HuH-7 (cell line): ENCODE results near the gene ENOX1.
A peak's percentile ranks its signal among the peaks of the same experiment; 100 is the strongest.

Experiments
- DNase-seq: peaks from one replicate; pipeline ENCODE4 v3.0.0; 2011; ENCODE audit warnings: low spot score

The ENOX1 gene

DNA sequence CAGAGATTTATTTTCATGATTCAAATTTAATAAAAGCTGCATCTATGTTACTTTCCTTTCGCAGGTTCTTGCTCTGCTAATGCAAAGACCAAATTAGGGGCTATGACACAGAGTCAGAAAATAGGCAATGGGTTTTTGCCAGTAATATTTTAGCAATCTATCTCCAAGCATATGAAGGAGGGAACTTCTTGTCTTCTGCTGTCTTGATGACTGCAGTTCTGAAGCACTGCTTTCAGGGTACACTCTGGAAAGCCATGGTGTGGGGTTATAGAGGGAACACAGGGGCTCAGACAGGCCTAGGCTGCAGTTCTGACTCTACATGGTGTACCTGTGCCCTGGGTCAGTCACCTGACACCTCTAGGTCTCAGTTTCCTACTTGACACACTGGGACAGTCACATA is 500.0 kb downstream of the ENOX1 start:
- no peak for DNase-seq

DNA sequence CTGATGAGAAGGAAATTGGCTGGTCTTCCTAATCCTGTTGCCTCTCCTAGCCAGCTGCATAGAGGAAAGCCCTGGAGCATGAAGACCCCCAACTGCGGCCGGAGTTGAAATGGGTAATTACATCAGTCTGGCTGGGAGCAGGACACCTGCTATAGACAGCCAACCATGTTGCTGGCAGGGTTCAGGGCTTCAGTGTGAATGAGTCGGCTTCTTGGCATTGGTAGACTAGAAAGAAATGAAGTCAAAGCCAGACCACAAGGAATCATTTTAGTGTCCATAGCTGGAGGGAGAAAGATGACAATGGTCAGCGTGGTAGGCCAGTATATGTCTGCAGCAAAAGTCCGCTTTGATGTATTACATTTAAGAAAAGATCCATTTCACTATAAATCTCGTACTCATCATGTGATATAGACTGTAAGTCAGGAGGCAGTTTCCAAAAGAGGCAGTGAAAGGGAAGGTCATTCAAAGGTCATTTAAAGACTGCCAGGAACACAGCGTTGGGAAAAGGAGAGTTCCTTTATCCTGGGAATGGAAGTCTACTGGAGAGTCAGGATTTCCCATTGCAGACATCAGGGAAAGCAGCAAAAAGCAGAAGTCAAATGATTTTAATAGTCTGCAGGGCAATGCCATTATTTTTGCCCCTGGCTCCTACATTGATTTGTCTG is 500.7 kb downstream of the ENOX1 start:
- no peak for DNase-seq

DNA sequence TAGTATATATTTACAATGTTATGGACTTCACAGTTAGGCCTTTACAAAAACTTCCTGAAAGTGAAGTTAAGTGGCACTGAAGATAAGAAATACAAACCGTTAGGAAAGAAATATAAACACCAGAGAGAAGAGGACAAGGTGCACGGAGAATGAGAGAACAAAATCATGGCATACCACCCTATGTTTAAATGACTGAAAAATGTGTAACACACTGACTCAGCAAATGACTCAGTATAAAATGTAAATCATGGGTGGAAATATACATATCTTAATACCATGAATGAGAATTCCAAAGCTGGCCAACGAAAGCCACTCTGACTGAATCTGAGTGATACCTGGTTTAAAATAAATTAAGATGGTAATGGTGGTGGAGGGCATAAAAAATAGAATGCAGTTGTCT is 502.6 kb downstream of the ENOX1 start:
- no peak for DNase-seq

DNA sequence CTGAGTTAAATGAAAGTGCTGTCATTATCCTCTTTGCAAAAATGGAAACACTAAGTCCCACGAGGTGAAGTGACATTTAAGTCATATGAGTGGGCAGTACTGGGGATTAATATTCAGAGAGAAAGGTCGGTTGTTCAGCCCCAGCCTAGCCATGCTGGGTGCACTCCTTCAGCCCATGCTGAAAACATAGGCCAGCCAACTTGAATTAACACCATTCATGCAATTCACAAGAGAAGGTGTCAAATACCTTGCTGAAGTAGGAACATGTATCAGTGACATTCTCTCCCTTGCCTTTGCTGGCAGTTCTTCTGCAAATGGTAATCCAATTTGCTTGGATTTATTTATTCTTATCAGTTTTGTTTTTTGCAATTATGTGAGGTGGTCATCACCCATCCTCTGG is 507.1 kb downstream of the ENOX1 start:
- DNase-seq = no peak

DNA sequence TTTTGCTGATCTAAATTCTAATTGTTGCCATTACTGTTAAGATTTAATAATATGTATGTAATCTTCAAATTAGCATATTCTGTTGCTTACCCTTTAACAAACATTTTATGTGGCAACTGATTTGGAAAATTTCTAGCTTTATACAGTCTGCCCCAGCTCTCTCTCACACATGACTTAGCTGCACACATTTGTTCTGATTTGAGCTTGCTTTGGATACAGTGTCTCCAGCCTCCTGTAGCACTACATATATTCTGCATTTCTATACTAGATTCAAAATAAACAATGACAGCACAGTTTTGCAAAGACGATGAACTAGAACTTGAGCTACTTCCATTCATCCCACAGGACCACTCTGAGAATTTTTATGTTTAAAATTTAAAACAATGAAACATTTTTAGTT is 508.6 kb downstream of the ENOX1 start:
- DNase-seq = no peak

DNA sequence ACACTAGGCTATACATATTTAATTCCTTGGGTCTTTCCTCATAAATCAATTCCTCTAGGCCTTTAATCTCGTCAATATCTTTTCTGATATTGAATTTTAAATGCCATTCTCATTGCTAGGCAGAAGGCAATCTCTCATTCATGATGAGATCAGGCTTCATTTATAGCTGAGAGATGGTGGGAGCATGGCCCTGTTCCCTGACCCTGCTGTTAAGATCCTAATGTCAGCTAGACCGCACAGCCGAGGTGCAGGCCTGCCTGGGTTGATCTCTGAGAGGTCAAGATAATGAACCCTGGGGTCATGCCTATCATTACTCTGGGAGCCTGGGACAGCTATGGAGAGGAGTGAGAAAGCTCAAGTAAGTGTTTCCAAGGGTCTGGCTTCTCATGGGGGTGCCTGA is 509.6 kb downstream of the ENOX1 start:
- DNase-seq = no peak

DNA sequence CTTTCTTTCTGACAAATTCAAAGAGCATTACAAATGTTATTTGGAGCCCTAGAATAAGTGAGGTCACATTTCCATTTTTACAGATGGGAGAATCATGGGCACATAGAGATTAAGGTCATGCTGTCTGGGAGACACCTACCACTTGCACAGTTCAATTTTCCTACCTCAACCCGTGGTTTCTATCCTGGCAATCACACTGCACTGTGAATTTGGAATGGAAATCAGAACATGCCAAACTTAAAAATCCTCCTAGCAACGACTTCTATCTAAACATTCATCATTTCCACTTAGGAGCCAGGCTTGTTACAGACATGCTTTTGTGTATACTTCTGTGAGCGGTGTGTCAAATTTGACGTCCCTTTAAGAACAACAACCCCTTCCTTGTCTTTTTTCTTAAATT is 511.9 kb downstream of the ENOX1 start:
- DNase-seq = no peak

DNA sequence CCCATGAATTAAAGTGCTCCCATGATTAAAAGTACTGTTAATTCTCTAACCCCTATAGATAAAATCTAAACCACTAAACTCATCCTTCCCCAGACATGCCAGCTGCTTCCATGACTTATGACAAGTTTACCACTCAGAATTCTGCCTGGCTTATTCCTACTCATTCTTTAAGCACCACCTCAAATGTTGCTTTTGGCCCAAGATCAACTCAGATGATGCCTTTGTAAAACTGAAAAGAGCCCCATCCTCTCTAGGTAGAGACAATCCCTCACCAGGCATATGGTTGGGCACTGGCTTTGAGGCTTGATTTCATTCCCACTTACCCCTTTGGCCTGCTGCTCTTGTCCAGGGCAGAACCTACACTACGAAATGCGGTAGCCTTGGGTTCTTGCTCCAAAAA is 513.4 kb downstream of the ENOX1 start:
- DNase-seq = no peak

DNA sequence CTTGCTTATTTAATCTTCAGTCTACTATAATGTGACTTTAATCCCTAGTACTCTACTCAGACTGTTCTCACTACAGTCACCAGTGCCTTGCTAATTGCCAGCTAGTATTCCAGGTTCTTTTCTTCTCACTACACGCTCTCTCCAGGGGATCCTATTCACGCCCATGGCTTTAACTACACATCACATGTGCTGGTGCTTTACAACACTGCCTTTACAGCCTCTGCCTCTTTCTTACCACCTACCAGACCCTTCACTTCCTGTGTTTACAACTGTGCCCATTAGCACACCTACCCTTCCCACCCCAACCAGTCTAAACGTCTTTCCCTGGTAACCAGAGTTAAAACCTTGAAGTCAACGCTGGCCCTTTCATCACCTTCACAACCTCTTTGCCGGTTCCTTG is 513.9 kb downstream of the ENOX1 start:
- no peak for DNase-seq

DNA sequence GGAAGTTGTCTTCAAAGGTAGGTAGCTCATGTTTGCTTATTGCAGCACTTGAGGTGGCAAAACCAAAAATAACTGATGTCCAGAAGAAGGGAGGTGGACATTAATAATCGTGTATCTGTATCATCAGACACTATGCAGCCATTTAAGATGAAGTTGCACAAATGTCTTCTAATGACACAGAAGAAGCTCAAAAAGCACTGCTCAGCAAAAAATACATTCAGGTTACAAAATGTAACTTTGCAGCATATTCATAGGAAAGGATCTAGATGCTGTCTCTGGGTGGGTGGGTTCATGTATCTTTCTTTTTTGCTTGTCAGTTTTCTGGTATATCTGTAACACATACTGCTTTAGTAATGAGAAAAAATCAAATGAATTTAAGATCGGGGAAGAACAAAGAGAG is 515.6 kb downstream of the ENOX1 start:
- no peak for DNase-seq

DNA sequence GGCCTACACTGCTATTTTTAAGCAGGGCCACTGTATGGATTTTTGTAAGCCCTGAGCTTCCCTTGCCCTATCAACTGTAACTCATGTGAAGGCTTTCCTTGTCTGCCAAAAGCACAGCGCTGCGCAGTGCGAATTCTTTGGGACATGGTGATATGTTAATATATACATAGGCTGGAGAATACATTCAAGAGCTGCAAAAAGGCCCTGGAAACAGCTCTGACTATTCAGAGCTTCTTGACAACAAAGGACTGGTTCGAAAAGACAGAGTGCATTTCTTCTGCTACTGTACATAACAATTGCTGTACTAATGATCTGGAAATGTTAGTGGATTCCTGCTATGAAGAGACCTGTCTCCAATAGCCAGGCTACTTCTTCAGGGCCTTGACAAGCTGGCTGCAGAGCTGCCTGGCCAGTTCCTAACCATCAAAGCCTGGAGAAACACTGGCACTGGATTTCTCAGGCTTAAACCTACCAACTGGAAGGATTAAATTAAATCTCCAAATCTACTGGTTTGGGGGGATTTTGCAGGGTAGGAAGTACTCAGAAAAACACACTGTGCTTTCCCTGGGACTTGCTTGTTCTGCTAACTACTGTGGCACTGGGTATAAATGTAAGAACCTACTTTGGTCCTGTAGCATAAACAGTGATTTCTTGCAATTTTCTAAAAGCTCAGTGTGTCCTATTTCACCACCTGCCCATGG is 516.5 kb downstream of the ENOX1 start:
- DNase-seq = no peak

DNA sequence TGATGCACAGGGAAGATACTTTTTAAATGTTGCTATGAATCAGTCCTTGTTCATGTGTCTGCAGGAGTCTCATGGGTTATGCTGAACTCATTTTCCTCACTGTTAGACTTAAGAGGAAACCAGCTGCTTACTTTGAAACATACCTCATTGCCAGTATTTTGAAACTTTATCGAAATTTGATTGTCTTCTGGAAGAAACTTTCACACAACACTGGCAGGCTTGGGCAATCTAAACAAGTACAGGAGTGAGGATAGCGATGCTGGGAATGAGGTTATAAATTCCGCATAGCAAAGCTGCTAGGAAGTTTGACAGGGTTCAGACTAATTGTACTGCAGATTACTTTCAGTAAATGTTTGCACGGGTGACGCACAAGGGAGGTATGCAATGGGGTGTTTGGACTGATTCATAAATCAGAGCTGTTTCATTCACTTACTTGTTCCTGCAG is 517.7 kb downstream of the ENOX1 start:
- peak; percentile 4 for DNase-seq

DNA sequence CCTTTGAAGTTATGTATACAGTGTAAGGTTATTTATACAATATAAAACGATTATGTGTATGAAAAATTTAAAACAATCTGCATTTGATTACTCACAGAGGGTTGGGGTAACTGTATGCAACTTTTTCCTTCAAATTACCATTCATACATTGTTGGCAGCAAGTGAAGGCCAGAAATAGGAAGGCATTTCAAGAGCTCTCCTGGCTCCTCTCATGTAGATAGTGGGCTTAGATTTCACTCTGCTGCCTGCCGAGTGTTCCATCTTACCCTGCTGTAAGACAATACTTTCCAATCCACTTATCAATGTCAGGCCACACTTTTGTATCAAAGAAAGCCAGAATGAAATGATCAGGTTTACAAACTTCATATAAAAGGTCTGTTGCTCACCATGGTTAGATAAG is 518.1 kb downstream of the ENOX1 start:
- no peak for DNase-seq

DNA sequence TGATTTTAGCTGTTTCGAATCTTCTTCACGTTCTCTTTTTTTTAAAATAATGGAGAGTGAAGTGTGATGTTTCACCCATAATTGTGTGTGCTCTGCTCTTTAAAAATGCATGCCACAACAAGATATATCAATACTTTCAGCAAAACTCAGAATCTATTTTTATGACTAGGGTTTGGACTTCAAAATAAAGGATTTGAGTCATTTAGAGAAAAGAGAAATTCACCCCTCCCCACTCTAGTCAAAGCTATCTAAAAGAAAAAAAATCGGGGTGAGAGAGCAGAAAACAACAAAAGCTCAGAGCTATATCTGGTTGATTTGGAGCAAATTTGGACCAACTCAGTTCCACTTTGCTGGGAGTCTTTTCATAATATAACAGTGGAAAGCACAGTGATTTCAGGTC is 518.9 kb downstream of the ENOX1 start:
- DNase-seq = no peak

DNA sequence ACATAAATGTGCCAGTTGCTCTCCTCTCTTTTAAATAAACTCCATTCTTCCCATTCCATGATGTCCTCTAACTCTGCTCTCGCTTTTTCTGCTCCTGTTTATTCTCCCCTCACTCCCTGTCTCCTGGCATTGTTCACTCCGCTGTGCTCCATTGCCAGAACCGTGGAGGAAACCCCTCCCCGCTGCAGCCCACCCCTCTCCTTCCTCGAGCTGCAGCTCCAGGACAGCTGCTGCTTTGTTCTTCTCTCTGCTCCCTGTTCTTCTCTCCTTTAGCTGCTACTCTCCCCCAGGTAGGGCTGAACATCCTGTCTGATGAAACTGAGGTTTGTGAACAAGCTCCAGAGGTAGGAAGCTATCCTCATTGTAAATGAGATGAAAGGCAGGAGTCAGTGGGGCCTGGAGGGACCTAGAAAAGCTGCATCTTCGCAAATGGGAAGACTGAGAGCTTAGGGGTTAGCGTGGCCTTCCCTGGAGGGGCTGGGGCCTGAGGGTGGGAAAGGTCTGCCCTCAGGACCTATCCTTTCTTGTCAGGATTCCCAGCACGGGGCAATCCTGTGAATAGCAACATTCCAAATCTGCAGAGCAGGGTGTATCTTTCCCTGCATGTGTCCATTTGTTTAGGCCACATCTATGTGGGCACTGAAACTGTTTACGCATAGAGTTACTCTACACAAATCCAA is 519.7 kb downstream of the ENOX1 start:
- DNase-seq = no peak

DNA sequence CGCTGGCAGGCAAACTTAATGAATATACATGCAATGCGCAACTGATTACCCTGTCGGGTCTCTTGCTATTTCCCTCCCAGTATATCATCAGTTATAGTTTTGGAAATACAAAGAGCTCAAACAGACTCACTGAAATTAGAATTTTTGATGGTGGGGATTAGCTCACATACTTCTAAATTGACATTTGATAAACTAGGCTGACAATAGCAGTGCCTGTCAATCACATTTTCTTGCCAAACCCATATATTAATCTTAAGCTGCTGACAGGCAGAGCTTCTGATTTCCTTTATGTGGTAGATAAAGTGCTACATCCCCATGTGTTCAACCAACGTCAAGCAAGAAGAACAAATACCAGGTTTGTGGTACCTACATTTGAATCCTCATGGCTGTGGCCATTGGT is 521.7 kb downstream of the ENOX1 start:
- no peak for DNase-seq

DNA sequence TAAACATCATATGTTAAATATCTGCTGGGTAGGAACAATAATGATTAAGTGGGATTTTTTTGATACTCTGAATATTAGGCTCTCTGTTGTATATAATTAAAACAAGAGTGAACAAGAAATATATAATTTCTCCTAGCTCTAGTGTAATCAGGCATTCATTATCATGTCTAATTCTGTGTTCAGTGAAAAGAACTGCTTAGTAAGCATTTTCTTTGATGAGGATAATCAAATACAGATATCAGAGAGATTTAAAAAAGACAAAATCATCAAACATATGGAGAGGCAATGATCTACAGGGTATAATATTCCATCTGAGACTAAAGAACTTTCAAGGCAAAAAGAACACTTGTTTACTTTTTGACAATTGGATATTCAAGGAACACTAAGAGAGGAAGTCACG is 522.3 kb downstream of the ENOX1 start:
- no peak for DNase-seq

DNA sequence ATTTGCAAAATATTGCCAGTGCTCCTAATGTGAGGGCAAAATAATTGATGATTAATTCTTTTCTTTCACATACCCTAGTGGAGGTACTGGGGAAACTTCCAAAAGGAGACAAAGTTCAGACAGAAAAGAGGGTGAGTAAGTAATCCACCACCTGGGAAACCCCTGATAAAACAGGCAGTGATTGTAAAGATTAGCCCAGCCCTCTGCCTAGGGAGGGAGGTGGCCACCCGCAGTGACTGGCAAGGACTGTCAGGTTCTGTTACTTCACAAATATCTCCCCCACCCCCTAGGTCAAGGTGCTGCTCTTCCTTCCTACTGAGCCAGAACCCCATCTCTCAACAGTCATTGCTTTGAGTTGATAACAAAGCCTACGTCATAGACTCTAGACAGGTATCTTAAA is 523.7 kb downstream of the ENOX1 start:
- DNase-seq = no peak

DNA sequence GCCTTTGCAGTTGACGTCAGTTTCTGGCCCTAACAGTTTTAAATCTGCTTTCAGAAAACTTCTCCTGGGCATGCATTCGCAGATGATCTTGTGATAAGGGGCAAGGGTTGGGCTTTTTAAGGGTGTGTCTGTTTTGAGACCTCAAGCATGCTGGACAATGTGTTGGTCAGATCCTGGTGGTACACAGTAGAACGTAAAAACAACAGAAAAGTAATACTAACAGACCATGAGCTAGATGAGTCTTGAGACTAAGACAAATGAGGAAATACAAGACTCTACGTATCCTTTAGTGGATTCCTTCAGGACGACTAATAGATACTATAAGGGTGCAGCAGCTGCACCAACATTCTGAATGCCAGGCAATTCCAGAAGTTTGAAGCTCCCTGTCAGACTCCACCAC is 525.8 kb downstream of the ENOX1 start:
- no peak for DNase-seq

DNA sequence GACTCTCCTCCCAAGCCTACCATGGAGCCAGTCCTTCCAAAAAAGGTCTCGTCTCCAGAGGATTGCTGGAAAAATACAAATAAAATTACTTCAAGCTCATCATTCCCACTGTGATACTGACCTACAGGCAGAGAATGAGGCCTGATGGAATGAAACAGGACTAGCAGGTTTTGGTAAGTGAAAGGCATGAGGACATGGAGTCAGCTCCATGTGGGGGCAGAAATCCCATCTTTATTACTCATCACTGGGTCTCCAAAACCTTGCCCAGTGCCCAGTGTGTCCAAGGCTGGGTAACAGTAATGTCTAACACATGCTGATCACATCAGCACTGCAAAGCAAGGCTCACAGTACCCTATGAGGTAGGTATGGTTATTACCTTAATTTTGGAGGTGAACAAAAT is 528.0 kb downstream of the ENOX1 start:
- no peak for DNase-seq

DNA sequence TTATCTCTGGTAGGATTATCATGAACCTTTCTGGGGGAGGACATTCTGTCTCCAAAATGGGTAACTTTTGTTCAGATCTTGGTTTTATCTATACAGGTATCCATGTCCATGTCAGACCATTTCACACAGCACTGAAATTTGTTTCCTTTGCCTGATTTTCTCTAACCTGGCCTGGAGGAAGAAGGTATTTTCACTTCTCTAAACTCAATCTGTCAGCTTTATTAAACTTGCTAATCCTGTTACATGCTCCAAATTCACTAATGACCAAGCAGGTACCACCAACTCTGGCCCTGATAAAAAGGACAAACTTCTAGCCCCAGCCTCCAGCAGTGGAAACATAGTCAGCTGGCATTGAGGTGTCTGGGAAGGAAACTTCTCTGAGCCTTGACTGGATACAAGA is 529.0 kb downstream of the ENOX1 start:
- no peak for DNase-seq

DNA sequence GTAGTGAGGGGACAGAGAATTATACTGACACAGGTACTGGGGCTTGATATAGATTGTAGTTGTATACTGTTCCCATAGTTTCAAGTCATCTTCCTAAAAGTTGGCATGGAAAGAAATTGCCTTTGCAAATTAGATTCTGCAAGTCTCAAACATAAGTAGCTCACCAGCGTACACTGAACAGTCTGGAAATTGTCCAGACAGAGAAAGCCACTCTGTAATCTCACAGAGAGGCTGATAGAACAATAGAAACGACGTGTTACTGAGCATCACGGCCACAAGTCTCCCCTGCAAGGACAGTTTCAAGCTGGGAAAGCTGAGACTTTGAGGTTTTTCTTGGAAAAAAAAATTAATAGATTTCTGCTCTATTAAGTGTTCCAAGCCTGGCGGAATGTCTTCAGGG is 534.8 kb downstream of the ENOX1 start:
- no peak for DNase-seq

DNA sequence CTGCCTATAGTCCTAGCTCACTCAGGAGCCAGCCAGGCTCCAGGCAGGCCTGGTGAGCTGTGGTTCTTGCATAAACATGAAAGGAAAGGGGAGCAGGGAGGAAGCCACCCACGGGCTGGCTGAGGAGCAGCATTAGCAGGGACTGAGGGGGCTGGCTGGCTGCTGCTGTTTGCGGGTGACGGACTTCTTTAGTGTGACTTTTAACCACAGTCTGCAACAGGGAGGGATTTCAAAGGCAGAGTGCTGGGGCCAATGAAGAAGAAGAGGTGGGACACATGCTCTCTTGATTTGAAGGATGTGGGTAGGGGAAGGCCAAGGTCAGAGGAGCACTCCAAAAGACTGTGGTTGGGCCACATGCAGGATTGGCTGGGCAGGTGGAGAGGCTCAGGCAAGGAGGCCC is 540.4 kb downstream of the ENOX1 start:
- DNase-seq = no peak
